NCI-H774 (cell line): ENCODE results near the gene KCNIP4.

ENCODE experiments used
- DNase-seq: peaks from one replicate; lab custom pipeline; 2025; lab: John Stamatoyannopoulos, UW

Gene KCNIP4

GRCh38 chr4:21688596-21689265 is 259.8 kb downstream of the KCNIP4 start:
- no peak for DNase-seq

GRCh38 chr4:21685911-21686310 is 262.7 kb downstream of the KCNIP4 start:
- no peak for DNase-seq

- no peak for DNase-seq
Observed at GRCh38 chr4:21680326-21680898, 268.2 kb downstream of the KCNIP4 start.

- DNase-seq, result no peak
Observed at GRCh38 chr4:21678711-21679110, 269.9 kb downstream of the KCNIP4 start.

GRCh38 chr4:21677173-21677572 is 271.4 kb downstream of the KCNIP4 start:
- DNase-seq, result no peak

GRCh38 chr4:21664355-21664754 is 284.2 kb downstream of the KCNIP4 start:
- no peak for DNase-seq

GRCh38 chr4:21656832-21657231 is 291.7 kb downstream of the KCNIP4 start:
- DNase-seq, result no peak

- DNase-seq, result no peak
Observed at GRCh38 chr4:21655031-21655430, 293.5 kb downstream of the KCNIP4 start.

- no peak for DNase-seq
Observed at GRCh38 chr4:21652508-21653231, 295.9 kb downstream of the KCNIP4 start.

- DNase-seq, result no peak
Observed at GRCh38 chr4:21649391-21650090, 299.0 kb downstream of the KCNIP4 start.

GRCh38 chr4:21645776-21646175 is 302.8 kb downstream of the KCNIP4 start:
- DNase-seq, result no peak

GRCh38 chr4:21641696-21642095 is 306.9 kb downstream of the KCNIP4 start:
- DNase-seq, result no peak

GRCh38 chr4:21638171-21638725 is 310.3 kb downstream of the KCNIP4 start:
- DNase-seq, result no peak

GRCh38 chr4:21628916-21629610 is 319.5 kb downstream of the KCNIP4 start:
- DNase-seq, result no peak

- DNase-seq, result no peak
Observed at GRCh38 chr4:21628116-21628670, 320.4 kb downstream of the KCNIP4 start.

GRCh38 chr4:21625447-21625846 is 323.1 kb downstream of the KCNIP4 start:
- no peak for DNase-seq

GRCh38 chr4:21605006-21605405 is 343.6 kb downstream of the KCNIP4 start:
- DNase-seq, result no peak

GRCh38 chr4:21596521-21596920 is 352.1 kb downstream of the KCNIP4 start:
- DNase-seq, result no peak

- DNase-seq, result no peak
Observed at GRCh38 chr4:21593671-21594001, 354.9 kb downstream of the KCNIP4 start.

GRCh38 chr4:21592970-21593670 is 355.5 kb downstream of the KCNIP4 start:
- no peak for DNase-seq

GRCh38 chr4:21577056-21577455 is 371.5 kb downstream of the KCNIP4 start:
- no peak for DNase-seq
